Panc1 (cell line): ENCODE data around the gene MAK. TPM values are rescaled to one million over a fixed set of nuclear protein-coding genes. Genes with fewer than 3 reads are reported as not detected.
"Not testable (repeated sequence)": the region's sequence is repeated elsewhere in the genome, so short reads cannot be mapped to it uniquely, and the experiment has no call there.

ENCODE experiments used
- ATAC-seq: fragments of 200-7000 bp; cut with Tn5 transposase; 2 replicates; pipeline ENCODE4 v1.9.1; 2020; ENCODE audit warnings: mild to moderate bottlenecking, moderate library complexity
- BruUV-seq: library from RNA; stranded (reverse); fragments of 400-500 nt; replicated peaks from 2 replicates; lab custom pipeline; 2021; lab: Mats Ljungman, UMichigan
- CTCF ChIA-PET: fragments of 300-600 bp; sonication (Branson Sonifier 250); formaldehyde crosslinking; loops from one replicate; lab custom pipeline; 2022; ENCODE audit warnings: antibody characterized with exemption; lab: Charles Lee
- POLR2A ChIA-PET: fragments of 300-600 bp; sonication (Branson Sonifier 250); formaldehyde crosslinking; loops from one replicate; lab custom pipeline; 2022; ENCODE audit warnings: antibody characterized with exemption; lab: Charles Lee
- DNase-seq: peaks from one replicate; pipeline ENCODE4 v3.0.0-alpha.2; 2010; ENCODE audit warnings: low read depth, low spot score
- H3K27ac ChIP-seq: 2 replicates; pipeline ENCODE4 v1.5.1; 2011; ENCODE audit warnings: mild to moderate bottlenecking, low read length, inconsistent platforms
- H3K27me3 ChIP-seq: fragments of 200-500 bp; sonication (Bioruptor generic); 2 replicates; pipeline ENCODE4 v1.6.0; 2014; ENCODE audit warnings: low read length, inconsistent platforms; ENCODE audit not compliant: control insufficient read depth, insufficient read depth
- H3K36me3 ChIP-seq: fragments of 200-500 bp; sonication (Bioruptor generic); 2 replicates; pipeline ENCODE4 v1.5.1; 2014; ENCODE audit warnings: inconsistent platforms, mild to moderate bottlenecking, low read length, moderate library complexity; ENCODE audit not compliant: control insufficient read depth, insufficient read depth
- H3K4me1 ChIP-seq: 2 replicates; pipeline ENCODE4 v1.5.1; 2011; ENCODE audit warnings: inconsistent platforms, mild to moderate bottlenecking, low read length, moderate library complexity; ENCODE audit not compliant: control insufficient read depth, insufficient read depth
- H3K4me3 ChIP-seq, 2 experiments: 2 replicates each; pipeline ENCODE4 v1.5.1; 2011 to 2012; ENCODE audit warnings: low read depth in 2 of 2, low read length in 2 of 2, mild to moderate bottlenecking in 2 of 2, inconsistent platforms in 1 of 2, moderate library complexity in 1 of 2
- H3K9me3 ChIP-seq: fragments of 200-500 bp; sonication (Bioruptor generic); 2 replicates; pipeline ENCODE4 v1.5.1; 2014; ENCODE audit warnings: low read depth, mild to moderate bottlenecking, inconsistent platforms, low read length, moderate library complexity; ENCODE audit not compliant: control insufficient read depth, insufficient read depth
- POLR2AphosphoS5 ChIP-seq: IDR thresholded peaks from 2 replicates; pipeline ENCODE4 v1.6.1; 2012; ENCODE audit warnings: mild to moderate bottlenecking, low read depth, low read length, moderate library complexity
- SIN3A ChIP-seq: IDR thresholded peaks from 2 replicates; pipeline ENCODE4 v1.6.1; 2012; ENCODE audit warnings: low read depth, mild to moderate bottlenecking, low read length, moderate library complexity, borderline replicate concordance; ENCODE audit not compliant: insufficient read depth
- TCF7L2 ChIP-seq: IDR thresholded peaks from 2 replicates; pipeline ENCODE4 v1.6.1; 2011; ENCODE audit warnings: mild to moderate bottlenecking, low read depth, low read length, inconsistent platforms
- in situ Hi-C: cut with HindIII; loops from 2 replicates; pipeline ENCODE4 v1.10.0; 2016; ENCODE audit warnings: low sequenced_read_pairs, low pct_unique_long_range_greater_than_20kb
- intact Hi-C: fragments of 100-400 bp; cut with micrococcal nuclease; formaldehyde crosslinking; loops from one replicate; pipeline ENCODE4 v1.10.0; 2022; ENCODE audit not compliant: unreplicated experiment
- total RNA-seq: library from RNA; stranded (reverse); gene quantifications from one replicate; pipeline ENCODE4 v1.2.1, GENCODE V29; 2021; ENCODE audit not compliant: unreplicated experiment
- TF ChIP-seq, protein P1 (sequence below): fragments of 450-650 bp; IDR thresholded peaks from 2 replicates; pipeline ENCODE4 v1.5.1; 2017; ENCODE audit warnings: mild to moderate bottlenecking
- TF ChIP-seq, protein P2 (sequence below), 2 experiments: IDR thresholded peaks; 2 replicates each; pipeline ENCODE4 v1.6.1; 2011 to 2012; ENCODE audit warnings: low read depth in 2 of 2, control low read depth in 1 of 2, low read length in 1 of 2, mild to moderate bottlenecking in 1 of 2, moderate library complexity in 1 of 2; ENCODE audit not compliant: insufficient read depth in 1 of 2

The MAK gene
- total RNA-seq, 1 experiment from 2014 or later = 0.21 TPM

DNA sequence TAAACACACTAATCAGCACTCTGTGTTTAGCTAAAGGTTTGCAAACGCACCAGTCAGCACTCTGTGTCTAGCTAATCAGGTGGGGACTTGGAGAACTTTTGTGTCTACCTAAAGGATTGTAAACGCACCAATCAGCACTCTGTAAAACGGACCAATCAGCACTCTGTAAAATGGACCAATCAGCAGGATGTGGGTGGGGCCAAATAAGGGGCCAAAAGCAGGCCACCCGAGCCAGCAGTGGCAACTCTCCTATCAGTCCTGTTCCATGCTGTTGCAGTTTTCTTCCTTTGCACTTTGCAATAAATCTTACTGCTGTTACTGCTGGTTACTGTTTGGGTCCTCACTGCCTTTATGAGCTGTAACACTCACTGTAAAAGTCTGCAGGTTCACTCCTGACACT is 96.7 kb downstream of the MAK start:
- H3K27me3 ChIP-seq, in situ Hi-C loops, ATAC-seq, CTCF ChIA-PET, H3K4me3 ChIP-seq, H3K36me3 ChIP-seq, intact Hi-C loops, DNase-seq, POLR2A ChIA-PET, H3K27ac ChIP-seq, H3K9me3 ChIP-seq, BruUV-seq: not testable (repeated sequence)
- peaks cover 23% of the 10 kb centered on the region for H3K4me1 ChIP-seq

DNA sequence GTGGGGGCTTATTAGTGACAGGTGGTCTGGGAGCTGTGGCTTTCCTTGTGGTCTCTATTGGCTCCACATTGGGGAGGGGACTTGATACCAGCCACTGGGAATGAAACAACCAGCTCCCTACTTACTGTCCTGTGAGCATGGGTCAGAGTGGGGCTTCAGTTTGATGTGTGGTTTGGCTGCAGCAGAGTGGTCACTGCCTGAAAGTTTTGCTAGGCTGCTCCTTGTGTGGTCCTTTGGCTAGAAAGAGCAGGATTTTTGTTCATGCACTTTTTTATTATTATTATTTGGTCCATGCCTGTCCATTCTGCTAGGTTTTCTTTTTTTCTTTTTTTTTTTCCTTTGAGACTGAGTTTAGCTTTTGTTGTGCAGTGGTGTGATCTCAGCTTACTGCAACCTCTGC is 98.3 kb downstream of the MAK start:
- CTCF ChIA-PET = no interaction called here
- peak overlapping the region; percentile 32; the same call in 1 of the 2 replicates for H3K27ac ChIP-seq
- POLR2A ChIA-PET = no interaction called here

DNA sequence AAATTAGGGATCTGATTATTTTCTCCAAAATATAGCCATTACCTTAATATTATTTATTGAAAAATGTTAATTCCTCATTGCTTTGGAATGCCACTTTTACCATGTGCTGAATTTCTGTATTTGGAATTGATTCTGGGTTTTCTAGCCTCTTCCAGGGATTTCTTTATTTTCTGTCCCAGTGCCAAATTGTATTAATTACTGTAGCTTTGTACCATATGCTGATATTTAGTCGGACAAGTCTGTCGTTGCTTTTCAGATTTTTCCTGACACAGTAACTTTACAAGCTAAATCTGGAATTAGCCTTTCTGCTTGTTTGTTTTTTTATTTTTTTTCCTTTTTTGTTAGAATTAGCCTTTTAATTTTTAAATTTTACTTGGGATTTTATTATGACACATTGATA is 101.6 kb downstream of the MAK start:
- POLR2A ChIA-PET = interaction anchor here (0.7 kb wide), 1 partner anchor 50 kb away, joined by 3 read pairs; no protein-coding TSS in a partner anchor
- in situ Hi-C loops = no loop called here
- no peak for DNase-seq

More for the DNA sequence above, 98.3 kb downstream of the MAK start:
- intact Hi-C loops (no loop called here), in situ Hi-C loops (no loop called here)
- BruUV-seq = no TSS peak
- no peaks in the 10 kb centered on the region for H3K27me3 ChIP-seq
- no peak overlapping the region for H3K4me3 ChIP-seq
- DNase-seq (no peak), ATAC-seq (no peak)
- no peaks in the 10 kb centered on the region for H3K9me3 ChIP-seq
- H3K36me3 ChIP-seq = no peaks in the 10 kb centered on the region
- peaks cover 18% of the 10 kb centered on the region for H3K4me1 ChIP-seq
- no peak for TF ChIP-seq POLR2AphosphoS5
- no peak for TF ChIP-seq TCF7L2
- TF ChIP-seq, protein P1, sequence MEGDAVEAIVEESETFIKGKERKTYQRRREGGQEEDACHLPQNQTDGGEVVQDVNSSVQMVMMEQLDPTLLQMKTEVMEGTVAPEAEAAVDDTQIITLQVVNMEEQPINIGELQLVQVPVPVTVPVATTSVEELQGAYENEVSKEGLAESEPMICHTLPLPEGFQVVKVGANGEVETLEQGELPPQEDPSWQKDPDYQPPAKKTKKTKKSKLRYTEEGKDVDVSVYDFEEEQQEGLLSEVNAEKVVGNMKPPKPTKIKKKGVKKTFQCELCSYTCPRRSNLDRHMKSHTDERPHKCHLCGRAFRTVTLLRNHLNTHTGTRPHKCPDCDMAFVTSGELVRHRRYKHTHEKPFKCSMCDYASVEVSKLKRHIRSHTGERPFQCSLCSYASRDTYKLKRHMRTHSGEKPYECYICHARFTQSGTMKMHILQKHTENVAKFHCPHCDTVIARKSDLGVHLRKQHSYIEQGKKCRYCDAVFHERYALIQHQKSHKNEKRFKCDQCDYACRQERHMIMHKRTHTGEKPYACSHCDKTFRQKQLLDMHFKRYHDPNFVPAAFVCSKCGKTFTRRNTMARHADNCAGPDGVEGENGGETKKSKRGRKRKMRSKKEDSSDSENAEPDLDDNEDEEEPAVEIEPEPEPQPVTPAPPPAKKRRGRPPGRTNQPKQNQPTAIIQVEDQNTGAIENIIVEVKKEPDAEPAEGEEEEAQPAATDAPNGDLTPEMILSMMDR = no peak
- no peak for TF ChIP-seq SIN3A
- TF ChIP-seq, protein P2, sequence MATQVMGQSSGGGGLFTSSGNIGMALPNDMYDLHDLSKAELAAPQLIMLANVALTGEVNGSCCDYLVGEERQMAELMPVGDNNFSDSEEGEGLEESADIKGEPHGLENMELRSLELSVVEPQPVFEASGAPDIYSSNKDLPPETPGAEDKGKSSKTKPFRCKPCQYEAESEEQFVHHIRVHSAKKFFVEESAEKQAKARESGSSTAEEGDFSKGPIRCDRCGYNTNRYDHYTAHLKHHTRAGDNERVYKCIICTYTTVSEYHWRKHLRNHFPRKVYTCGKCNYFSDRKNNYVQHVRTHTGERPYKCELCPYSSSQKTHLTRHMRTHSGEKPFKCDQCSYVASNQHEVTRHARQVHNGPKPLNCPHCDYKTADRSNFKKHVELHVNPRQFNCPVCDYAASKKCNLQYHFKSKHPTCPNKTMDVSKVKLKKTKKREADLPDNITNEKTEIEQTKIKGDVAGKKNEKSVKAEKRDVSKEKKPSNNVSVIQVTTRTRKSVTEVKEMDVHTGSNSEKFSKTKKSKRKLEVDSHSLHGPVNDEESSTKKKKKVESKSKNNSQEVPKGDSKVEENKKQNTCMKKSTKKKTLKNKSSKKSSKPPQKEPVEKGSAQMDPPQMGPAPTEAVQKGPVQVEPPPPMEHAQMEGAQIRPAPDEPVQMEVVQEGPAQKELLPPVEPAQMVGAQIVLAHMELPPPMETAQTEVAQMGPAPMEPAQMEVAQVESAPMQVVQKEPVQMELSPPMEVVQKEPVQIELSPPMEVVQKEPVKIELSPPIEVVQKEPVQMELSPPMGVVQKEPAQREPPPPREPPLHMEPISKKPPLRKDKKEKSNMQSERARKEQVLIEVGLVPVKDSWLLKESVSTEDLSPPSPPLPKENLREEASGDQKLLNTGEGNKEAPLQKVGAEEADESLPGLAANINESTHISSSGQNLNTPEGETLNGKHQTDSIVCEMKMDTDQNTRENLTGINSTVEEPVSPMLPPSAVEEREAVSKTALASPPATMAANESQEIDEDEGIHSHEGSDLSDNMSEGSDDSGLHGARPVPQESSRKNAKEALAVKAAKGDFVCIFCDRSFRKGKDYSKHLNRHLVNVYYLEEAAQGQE (IDR thresholded peaks at IDR 0.05; ENCODE audit: insufficient read depth in 1 of 2, low read depth in 2 of 2, low read length in 1 of 2) = no peak

More for the DNA sequence above, 101.6 kb downstream of the MAK start:
- H3K36me3 ChIP-seq = no peaks in the 10 kb centered on the region
- no peak overlapping the region for H3K4me3 ChIP-seq
- H3K9me3 ChIP-seq = no peaks in the 10 kb centered on the region
- CTCF ChIA-PET = no interaction called here
- ATAC-seq = no peak
- BruUV-seq = no TSS peak
- TF ChIP-seq POLR2AphosphoS5 = no peak
- TF ChIP-seq, protein P2 (IDR thresholded peaks at IDR 0.05; ENCODE audit: insufficient read depth in 1 of 2, low read depth in 2 of 2, low read length in 1 of 2) = no peak
- TF ChIP-seq, protein P1 = no peak
- no peak for TF ChIP-seq TCF7L2
- no peak for TF ChIP-seq SIN3A
- peak overlapping the region; percentile 98 for H3K27ac ChIP-seq
- intact Hi-C loops = no loop called here
- no peaks in the 10 kb centered on the region for H3K27me3 ChIP-seq
- H3K4me1 ChIP-seq = peaks cover 34% of the 10 kb centered on the region
